HG03354 (cell line): ENCODE results near the gene TCTA.

Source experiments
- ATAC-seq: cut with Tn5 transposase; IDR thresholded peaks from one replicate; pipeline ENCODE4 v1.9.1; 2021; ENCODE audit warnings: mild to moderate bottlenecking; ENCODE audit not compliant: unreplicated experiment, poor library complexity, severe bottlenecking

TCTA gene

GRCh38 chr3:49410066-49410845, 2.0 kb upstream of the TCTA start:
- no peak for ATAC-seq

- ATAC-seq, result no peak
Observed at GRCh38 chr3:49410846-49411534, 1.2 kb upstream of the TCTA start.

GRCh38 chr3:49411535-49411967, 672 bp upstream of the TCTA start:
- ATAC-seq, result peak; percentile 36

- ATAC-seq, result no peak
Observed at GRCh38 chr3:49412632-49413337, 562 bp downstream of the TCTA start.

- no peak for ATAC-seq
Observed at GRCh38 chr3:49413338-49413734, 1.1 kb downstream of the TCTA start.

GRCh38 chr3:49414753-49415152, 2.5 kb downstream of the TCTA start:
- no peak for ATAC-seq

GRCh38 chr3:49415931-49416601, 3.8 kb downstream of the TCTA start:
- ATAC-seq, result peak; percentile 15

GRCh38 chr3:49416867-49417266, 4.6 kb downstream of the TCTA start:
- no peak for ATAC-seq

- ATAC-seq, result no peak
Observed at GRCh38 chr3:49417516-49418120, 5.4 kb downstream of the TCTA start.

- ATAC-seq, result no peak
Observed at GRCh38 chr3:49421890-49422378, 9.7 kb downstream of the TCTA start.

- no peak for ATAC-seq
Observed at GRCh38 chr3:49422379-49423248, 10.4 kb downstream of the TCTA start, which contains the start of gene AMT. TSS of gene AMT (minus strand) at chr3:49422473. CDS start at chr3:49422450, 23 bp downstream.

GRCh38 chr3:49424816-49425215, 12.6 kb downstream of the TCTA start:
- no peak for ATAC-seq

- ATAC-seq, result no peak
Observed at GRCh38 chr3:49427586-49427985, 15.4 kb downstream of the TCTA start.

- peak; percentile 4 for ATAC-seq
Observed at GRCh38 chr3:49428752-49429080, 16.5 kb downstream of the TCTA start.

- no peak for ATAC-seq
Observed at GRCh38 chr3:49434731-49435130, 22.5 kb downstream of the TCTA start.

- no peak for ATAC-seq
Observed at GRCh38 chr3:49445391-49445790, 33.2 kb downstream of the TCTA start.

GRCh38 chr3:49453621-49454020, 41.4 kb downstream of the TCTA start:
- ATAC-seq, result no peak

- ATAC-seq, result no peak
Observed at GRCh38 chr3:49454458-49454857, 42.2 kb downstream of the TCTA start.
